Caco-2 (cell line): ENCODE measurements around the gene ZSWIM5. TPM values are rescaled to one million over a fixed set of nuclear protein-coding genes. Genes with fewer than 3 reads are reported as not detected.

Source experiments
- BruUV-seq: library from RNA; stranded (reverse); fragments of 400-500 nt; replicated peaks from 2 replicates; lab custom pipeline; 2021; lab: Mats Ljungman, UMichigan
- CTCF ChIA-PET: fragments of 300-600 bp; sonication (Branson Sonifier 250); formaldehyde crosslinking; loops from one replicate; lab custom pipeline; 2022; ENCODE audit warnings: antibody characterized with exemption; lab: Charles Lee
- POLR2A ChIA-PET: fragments of 300-600 bp; sonication (Branson Sonifier 250); formaldehyde crosslinking; loops from one replicate; lab custom pipeline; 2022; ENCODE audit warnings: antibody characterized with exemption; lab: Charles Lee
- DNase-seq, 2 experiments: peaks; one replicate each; pipeline versions ENCODE4 v3.0.0 to v3.0.0-alpha.2; 2020 to 2022
- H3K27me3 ChIP-seq: replicated peaks from 2 replicates; pipeline ENCODE4 v1.6.0; 2011; ENCODE audit warnings: low read length; ENCODE audit not compliant: control insufficient read depth, insufficient read depth
- H3K36me3 ChIP-seq: 2 replicates; pipeline ENCODE4 v1.5.1; 2011; ENCODE audit warnings: low read length; ENCODE audit not compliant: control insufficient read depth, insufficient read depth
- H3K4me1 ChIP-seq: fragments of 250-450 bp; sonication (Bioruptor Pico); 2 replicates; pipeline ENCODE4 v1.5.1; 2020; ENCODE audit warnings: mild to moderate bottlenecking
- H3K4me3 ChIP-seq: 2 replicates; pipeline ENCODE4 v1.5.1; 2011; ENCODE audit warnings: low read depth, mild to moderate bottlenecking, control low read depth, low read length
- H3K9me3 ChIP-seq: fragments of 250-450 bp; sonication (Bioruptor Pico); 2 replicates; pipeline ENCODE4 v1.5.1; 2020; ENCODE audit warnings: mild to moderate bottlenecking, moderate library complexity
- H3K27ac Mint-ChIP-seq: one replicate; pipeline ENCODE4 v1.8.0; 2022; ENCODE audit warnings: mixed read lengths; ENCODE audit not compliant: unreplicated experiment
- H3K27me3 Mint-ChIP-seq: one replicate; pipeline ENCODE4 v1.8.0; 2022; ENCODE audit warnings: mixed read lengths; ENCODE audit not compliant: insufficient read depth, unreplicated experiment
- H3K36me3 Mint-ChIP-seq: one replicate; pipeline ENCODE4 v1.8.0; 2022; ENCODE audit warnings: mild to moderate bottlenecking, mixed read lengths; ENCODE audit not compliant: insufficient read depth, unreplicated experiment
- H3K4me1 Mint-ChIP-seq: one replicate; pipeline ENCODE4 v1.8.0; 2022; ENCODE audit warnings: low read depth, mixed read lengths; ENCODE audit not compliant: unreplicated experiment
- H3K4me3 Mint-ChIP-seq: one replicate; pipeline ENCODE4 v1.8.0; 2022; ENCODE audit warnings: mild to moderate bottlenecking, moderate library complexity, mixed read lengths; ENCODE audit not compliant: unreplicated experiment
- H3K9me3 Mint-ChIP-seq: one replicate; pipeline ENCODE4 v1.8.0; 2022; ENCODE audit warnings: mixed read lengths; ENCODE audit not compliant: unreplicated experiment
- CTCF ChIP-seq, 2 experiments: fragments of 200-600 bp in 1 of 2; IDR thresholded peaks; 1 replicate in 1 of 2; 2 replicates in 1 of 2; pipeline versions ENCODE4 v1.5.1 to v1.8.0; 2011 to 2022; ENCODE audit warnings: antibody characterized with exemption in 1 of 2, control low read depth in 1 of 2, inconsistent platforms in 1 of 2, low read depth in 1 of 2, low read length in 1 of 2, mild to moderate bottlenecking in 1 of 2, moderate library complexity in 1 of 2; ENCODE audit not compliant: insufficient read depth in 1 of 2, severe bottlenecking in 1 of 2, unreplicated experiment in 1 of 2
- intact Hi-C: fragments of 100-400 bp; cut with micrococcal nuclease; formaldehyde crosslinking; loops from one replicate; pipeline ENCODE4 v1.10.0; 2022; ENCODE audit not compliant: unreplicated experiment
- total RNA-seq: library from RNA; stranded (reverse); gene quantifications from 2 replicates; pipeline ENCODE4 v1.2.3, GENCODE V29; 2022

The ZSWIM5 gene
- total RNA-seq, 1 experiment from 2014 or later: 0.54 TPM

GRCh38 chr1:44976252-44976651 is 230.2 kb downstream of the ZSWIM5 start:
- Mint-ChIP-seq H3K4me3 (no peak overlapping the region), H3K4me1 (no peaks in the 10 kb centered on the region), H3K27me3 (no peaks in the 10 kb centered on the region), H3K9me3 (no peaks in the 10 kb centered on the region), H3K36me3 (peaks cover 24% of the 10 kb centered on the region), H3K27ac (no peak overlapping the region)
- H3K4me1 ChIP-seq: no peaks in the 10 kb centered on the region
- ChIA-PET POLR2A (no interaction called here), CTCF (no interaction called here)
- no peaks in the 10 kb centered on the region for H3K27me3 ChIP-seq
- DNase-seq: no peak
- H3K9me3 ChIP-seq: no peaks in the 10 kb centered on the region
- intact Hi-C loops: no loop called here
- TF ChIP-seq CTCF (IDR thresholded peaks at IDR 0.05; ENCODE audit: insufficient read depth in 1 of 2, low read depth in 1 of 2, low read length in 1 of 2, severe bottlenecking in 1 of 2, unreplicated experiment in 1 of 2): no peak
- H3K4me3 ChIP-seq: no peak overlapping the region
- no peaks in the 10 kb centered on the region for H3K36me3 ChIP-seq
- BruUV-seq: no TSS peak

DNA sequence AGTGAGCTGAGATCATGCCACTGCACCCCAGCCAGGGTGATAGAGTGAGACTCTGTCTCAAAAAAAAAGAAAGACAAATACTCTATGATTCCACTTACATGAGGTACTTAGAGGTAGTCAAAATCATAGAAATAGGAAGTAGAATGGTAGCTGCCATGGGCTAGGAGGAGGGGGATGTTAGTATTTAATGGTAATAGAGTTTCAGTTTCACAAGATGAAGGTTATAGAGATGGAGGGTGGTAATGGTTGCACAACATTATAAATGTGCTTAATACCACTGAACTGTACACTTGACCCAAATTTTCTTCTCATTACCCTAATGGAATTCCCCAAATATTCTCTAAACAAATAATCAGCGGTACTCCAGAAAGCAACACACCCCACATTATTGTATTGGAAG is 232.8 kb downstream of the ZSWIM5 start:
- POLR2A ChIA-PET: no interaction called here
- CTCF ChIA-PET: no interaction called here
- no peak overlapping the region for H3K4me3 Mint-ChIP-seq
- TF ChIP-seq CTCF (IDR thresholded peaks at IDR 0.05; ENCODE audit: insufficient read depth in 1 of 2, low read depth in 1 of 2, low read length in 1 of 2, severe bottlenecking in 1 of 2, unreplicated experiment in 1 of 2): no peak
- peaks cover 23% of the 10 kb centered on the region for H3K36me3 Mint-ChIP-seq
- no peaks in the 10 kb centered on the region for H3K27me3 Mint-ChIP-seq
- Histone ChIP-seq H3K4me3 (no peak overlapping the region), H3K27me3 (no peaks in the 10 kb centered on the region), H3K36me3 (no peaks in the 10 kb centered on the region), H3K9me3 (no peaks in the 10 kb centered on the region), H3K4me1 (no peaks in the 10 kb centered on the region)
- BruUV-seq: no TSS peak
- no peak for DNase-seq
- intact Hi-C loops: no loop called here
- H3K9me3 Mint-ChIP-seq: no peaks in the 10 kb centered on the region
- no peaks in the 10 kb centered on the region for H3K4me1 Mint-ChIP-seq
- no peak overlapping the region for H3K27ac Mint-ChIP-seq

- no peak overlapping the region for H3K27ac Mint-ChIP-seq
- Histone ChIP-seq H3K4me1 (no peaks in the 10 kb centered on the region), H3K4me3 (no peak overlapping the region), H3K27me3 (no peaks in the 10 kb centered on the region), H3K36me3 (no peaks in the 10 kb centered on the region), H3K9me3 (no peaks in the 10 kb centered on the region)
- no peak for DNase-seq
- intact Hi-C loops: no loop called here
- no TSS peak for BruUV-seq
- ChIA-PET POLR2A (no interaction called here), CTCF (interaction anchor here (0.7 kb wide), 1 partner anchor 258 kb away, joined by 3 read pairs; no protein-coding TSS in a partner anchor)
- H3K4me3 Mint-ChIP-seq: no peak overlapping the region
- no peaks in the 10 kb centered on the region for H3K27me3 Mint-ChIP-seq
- peaks cover 12% of the 10 kb centered on the region for H3K36me3 Mint-ChIP-seq
- H3K4me1 Mint-ChIP-seq: no peaks in the 10 kb centered on the region
- H3K9me3 Mint-ChIP-seq: no peaks in the 10 kb centered on the region
- no peak for TF ChIP-seq CTCF (IDR thresholded peaks at IDR 0.05; ENCODE audit: insufficient read depth in 1 of 2, low read depth in 1 of 2, low read length in 1 of 2, severe bottlenecking in 1 of 2, unreplicated experiment in 1 of 2)
These were observed 236.1 kb downstream of the ZSWIM5 start for GRCh38 chr1:44970317-44970716.

Other genes with a start within 250 kb of the ZSWIM5 start
- gene EIF2B3, start 220.0 kb downstream of the ZSWIM5 start, total RNA-seq: 22.5 and 24.3 TPM in 2 replicates
- gene HECTD3, start 195.3 kb downstream of the ZSWIM5 start, total RNA-seq: 28.8 and 29.4 TPM in 2 replicates
- 44.8 and 54.3 TPM in 2 replicates for gene UROD, start 194.4 kb downstream of the ZSWIM5 start, total RNA-seq
- gene HPDL, start 120.3 kb upstream of the ZSWIM5 start, total RNA-seq: 78.2 and 90.6 TPM in 2 replicates
- 15.5 and 19.0 TPM in 2 replicates for gene TOE1, start 133.6 kb upstream of the ZSWIM5 start, total RNA-seq
- gene MUTYH, start 133.8 kb upstream of the ZSWIM5 start, total RNA-seq: 46.3 and 48.4 TPM in 2 replicates